Measurements from ENCODE around the gene UCN2. TPM values are rescaled to one million over a fixed set of nuclear protein-coding genes. Genes with fewer than 3 reads are reported as not detected.

The UCN2 gene
- total and polyA plus RNA-seq, 2 of the 8 experiments (the other 6 are each of a cell fraction or from before 2014, with no cell fraction given): 0.14 TPM; not detected in 1

GRCh38 chr3:48584836-48585235, 21.3 kb upstream of the UCN2 start:
- CTCF ChIA-PET (ENCODE audit: partially characterized antibody): no interaction called here

More at GRCh38 chr3:48584836-48585235, 21.3 kb upstream of the UCN2 start:
- Histone ChIP-seq H3K36me3 (ENCODE audit: control insufficient read depth in 2 of 4, insufficient read depth in 4 of 4, low read length in 3 of 4) (0 out of 8 replicates have a peak, but pooled peaks cover 0 to 2% (median 0%) of the 10 kb centered on the region in 4 experiments), H3K18ac (ENCODE audit: extremely low read depth, low read length) (no peak overlapping the region), H3K23ac (ENCODE audit: insufficient read length) (no peak overlapping the region), H2BK20ac (ENCODE audit: low read length) (no peak overlapping the region), H3K56ac (replicated peaks; ENCODE audit: insufficient read length, low read depth, low read length) (no peak overlapping the region), H2AFZ (ENCODE audit: low read length) (no peak overlapping the region), H4K5ac (ENCODE audit: insufficient read length, low read depth, low read length) (no peak overlapping the region), H3K23me2 (ENCODE audit: low read depth, low read length) (no peaks in the 10 kb centered on the region), H3K4ac (replicated peaks; ENCODE audit: insufficient read length, low read depth, low read length) (no peak overlapping the region), H2BK12ac (ENCODE audit: low read depth, low read length) (no peak overlapping the region), H3K79me2 (ENCODE audit: control insufficient read depth in 1 of 2, insufficient read depth in 2 of 2, low read length in 2 of 2) (no peaks in the 10 kb centered on the region), H2AK5ac (ENCODE audit: low read depth, low read length) (no peak overlapping the region), H4K8ac (ENCODE audit: extremely low read depth, insufficient read depth, low read length) (no peak overlapping the region), H3K4me3 (ENCODE audit: extremely low read depth in 1 of 4, insufficient read depth in 2 of 4, low read depth in 3 of 4, low read length in 4 of 4) (no peak overlapping the region), H3K4me2 (ENCODE audit: insufficient read depth in 1 of 2, low read depth in 2 of 2, low read length in 2 of 2) (no peak overlapping the region), H3K79me1 (ENCODE audit: low read depth, low read length) (no peaks in the 10 kb centered on the region), H2BK5ac (ENCODE audit: low read depth, low read length) (no peak overlapping the region), H3K14ac (ENCODE audit: insufficient read length) (no peak overlapping the region), H3K27ac (ENCODE audit: low read depth, low read length) (no peak overlapping the region), H3K9ac (replicated peaks in 1 of 4; ENCODE audit: extremely low read depth in 1 of 4, low read depth in 3 of 4, low read length in 3 of 4) (no peak overlapping the region), H3K4me1 (replicated peaks in 1 of 4; ENCODE audit: control insufficient read depth in 3 of 4, insufficient read depth in 4 of 4, low read length in 3 of 4) (peaks cover 0 to 6% (median 0%) of the 10 kb centered on the region in 4 experiments; a peak in 1 of 7 replicates), H2BK120ac (replicated peaks; ENCODE audit: low read depth, low read length) (no peak overlapping the region), H2BK15ac (ENCODE audit: low read length) (no peak overlapping the region), H4K91ac (replicated peaks; ENCODE audit: insufficient read length, low read length) (no peak overlapping the region), H3K27me3 (replicated peaks in 1 of 4; ENCODE audit: control insufficient read depth in 3 of 4, extremely low read depth in 1 of 4, insufficient read depth in 3 of 4, low read length in 3 of 4) (no peaks in the 10 kb centered on the region), H4K20me1 (replicated peaks in 1 of 2; ENCODE audit: control insufficient read depth in 1 of 2, insufficient read depth in 2 of 2, low read length in 2 of 2) (no peaks in the 10 kb centered on the region), H3K9me3 (ENCODE audit: insufficient read depth in 2 of 2, low read depth in 1 of 2, low read length in 1 of 2) (no peaks in the 10 kb centered on the region)
- TF ChIP-seq ATF2 (IDR thresholded peaks at IDR 0.05; ENCODE audit: low read length) (no peak), RXRA (IDR thresholded peaks at IDR 0.05; ENCODE audit: insufficient read depth, low read depth, low read length) (no peak), CBX5 (IDR thresholded peaks at IDR 0.05; ENCODE audit: low read depth, low read length) (no peak), SP2 (IDR thresholded peaks at IDR 0.05; ENCODE audit: low read length) (no peak), SRF (IDR thresholded peaks at IDR 0.05; ENCODE audit: low read depth, low read length) (no peak), SAP30 (IDR thresholded peaks at IDR 0.05; ENCODE audit: insufficient read depth, insufficient replicate concordance, low read length) (no peak)
- WGBS, 2 experiments (ENCODE audit: extremely low coverage in 1 of 2, insufficient coverage in 1 of 2, insufficient read length in 1 of 2, insufficient replicate concordance in 2 of 2, low coverage in 1 of 2, low lambda C conversion rate in 2 of 2, missing lambda C conversion rate in 1 of 2): 91% methylated on average over 7 of the region's 9 CpGs; no CpG with 5 or more reads in 1 of the 2 experiments
- POLR2A ChIA-PET (ENCODE audit: partially characterized antibody): interaction anchor here (1.5 kb wide), 1 partner anchor 10 kb away, joined by 3 read pairs; no protein-coding TSS in a partner anchor
- DNase-seq (ENCODE audit: low read depth in 1 of 2, low spot score in 2 of 2): no peak
- no peak for FAIRE-seq

Measured in H1 (cell line).